B cell (primary cell): ENCODE measurements around the gene AGAP1. TPM values are rescaled to one million over a fixed set of nuclear protein-coding genes. Genes with fewer than 3 reads are reported as not detected.

Experiments used
- ATAC-seq: fragments of 200-7000 bp; cut with Tn5 transposase; one replicate; pipeline ENCODE4 v1.10.0; 2021; ENCODE audit warnings: low read depth, mild to moderate bottlenecking, moderate number of reproducible peaks, moderate library complexity
- CTCF ChIA-PET: fragments of 350-600 bp; sonication (Branson Sonifier 250); formaldehyde crosslinking; loops from one replicate; lab custom pipeline; 2021; ENCODE audit warnings: antibody characterized with exemption, inconsistent platforms; lab: Charles Lee
- POLR2A ChIA-PET: fragments of 350-600 bp; sonication (Branson Sonifier 250); formaldehyde crosslinking; loops from one replicate; lab custom pipeline; 2021; ENCODE audit warnings: antibody characterized with exemption; lab: Charles Lee
- DNase-seq: peaks from one replicate; pipeline ENCODE4 v3.0.0; 2013
- H2AFZ ChIP-seq: 2 replicates; pipeline ENCODE4 v1.6.1; 2012; ENCODE audit warnings: mild to moderate bottlenecking, low read depth, low read length; ENCODE audit not compliant: insufficient read depth, poor library complexity, severe bottlenecking
- H3K27ac ChIP-seq, 2 donors: 1 replicate in 1 of 2; 2 replicates in 1 of 2; pipeline ENCODE4 v1.5.1; 2012 to 2013; ENCODE audit warnings: low read length in 2 of 2, mild to moderate bottlenecking in 2 of 2, moderate library complexity in 1 of 2
- H3K27me3 ChIP-seq, 4 experiments: fragments of 200-600 bp in 1 of 4; sonication (generic) in 1 of 4; replicated peaks in 1 of 4; 1 replicate in 2 of 4; 2 replicates in 2 of 4; pipeline versions ENCODE4 v1.6.1 to v1.7.0; 2013 to 2016; ENCODE audit warnings: low read length in 3 of 4, mild to moderate bottlenecking in 2 of 4, mixed read lengths in 1 of 4, moderate library complexity in 1 of 4; ENCODE audit not compliant: insufficient read depth in 4 of 4, control insufficient read depth in 3 of 4; ENCODE audit errors: control extremely low read depth in 1 of 4
- H3K36me3 ChIP-seq, 2 experiments: replicated peaks in 1 of 2; 1 replicate in 1 of 2; 2 replicates in 1 of 2; pipeline versions ENCODE4 v1.6.1 to v1.7.1; 2013; ENCODE audit warnings: low read length in 1 of 2; ENCODE audit not compliant: insufficient read depth in 2 of 2, control insufficient read depth in 1 of 2; ENCODE audit errors: control extremely low read depth in 1 of 2, extremely low read depth in 1 of 2
- H3K4me1 ChIP-seq, 2 donors: fragments of 200-600 bp in 1 of 2; sonication (generic) in 1 of 2; 1 replicate in 1 of 2; 2 replicates in 1 of 2; pipeline versions ENCODE4 v1.5.1 to v1.6.1; 2013 to 2017; ENCODE audit warnings: low read length in 2 of 2; ENCODE audit not compliant: control insufficient read depth in 2 of 2, insufficient read depth in 2 of 2
- H3K4me2 ChIP-seq: replicated peaks from 2 replicates; pipeline ENCODE3; 2012; ENCODE audit warnings: mild to moderate bottlenecking, low read depth, low read length; ENCODE audit not compliant: poor library complexity, severe bottlenecking
- H3K4me3 ChIP-seq, 5 experiments: fragments of 200-600 bp in 1 of 5; sonication (generic) in 1 of 5; 1 replicate in 3 of 5; 2 replicates in 2 of 5; pipeline versions ENCODE4 v1.5.1 to v1.7.0; 2011 to 2016; ENCODE audit warnings: low read length in 4 of 5, mild to moderate bottlenecking in 4 of 5, low read depth in 2 of 5, control low read depth in 1 of 5, moderate library complexity in 1 of 5; ENCODE audit not compliant: insufficient read depth in 1 of 5; ENCODE audit errors: control extremely low read depth in 1 of 5, extremely low read depth in 1 of 5
- H3K79me2 ChIP-seq: fragments of 200-600 bp; sonication (generic); one replicate; pipeline ENCODE4 v1.6.0; 2016; ENCODE audit warnings: low read length; ENCODE audit not compliant: control insufficient read depth, insufficient read depth
- H3K9ac ChIP-seq: fragments of 200-600 bp; sonication (generic); 2 replicates; pipeline ENCODE4 v1.6.1; 2017; ENCODE audit warnings: mild to moderate bottlenecking, low read length, moderate library complexity
- H3K9me3 ChIP-seq, 3 donors: one replicate each; pipeline versions ENCODE4 v1.6.1 to v1.7.1; 2013; ENCODE audit warnings: low read length in 2 of 3; ENCODE audit not compliant: control insufficient read depth in 2 of 3, insufficient read depth in 1 of 3; ENCODE audit errors: control extremely low read depth in 1 of 3
- H4K20me1 ChIP-seq: 2 replicates; pipeline ENCODE4 v1.6.0; 2012; ENCODE audit warnings: mild to moderate bottlenecking, low read length; ENCODE audit not compliant: insufficient read depth, control insufficient read depth, poor library complexity, severe bottlenecking
- H3K27ac Mint-ChIP-seq: one replicate; pipeline ENCODE4 v1.8.0; 2021; ENCODE audit warnings: mixed read lengths
- H3K27me3 Mint-ChIP-seq: one replicate; pipeline ENCODE4 v1.8.0; 2021; ENCODE audit warnings: mixed read lengths
- H3K4me1 Mint-ChIP-seq: one replicate; pipeline ENCODE4 v1.8.0; 2021; ENCODE audit warnings: mixed read lengths
- H3K4me3 Mint-ChIP-seq: one replicate; pipeline ENCODE4 v1.8.0; 2021; ENCODE audit warnings: mixed read lengths
- H3K9me3 Mint-ChIP-seq: one replicate; pipeline ENCODE4 v1.8.0; 2022; ENCODE audit warnings: mixed read lengths; ENCODE audit not compliant: insufficient read depth
- CTCF ChIP-seq: fragments of 200-600 bp; IDR thresholded peaks from one replicate; pipeline ENCODE4 v1.8.0; 2022; ENCODE audit warnings: antibody characterized with exemption, mild to moderate bottlenecking
- EZH2 ChIP-seq: IDR thresholded peaks from 2 replicates; pipeline ENCODE4 v1.6.1; 2012; ENCODE audit warnings: borderline replicate concordance, low read depth, mild to moderate bottlenecking, moderate library complexity, low read length; ENCODE audit not compliant: insufficient read depth, poor library complexity, severe bottlenecking
- WGBS: methylation state at CpG from one replicate; pipeline ENCODE4 v1.1.5; 2013; ENCODE audit warnings: missing lambda C conversion rate; ENCODE audit not compliant: insufficient coverage; 5-methylcytosine and 5-hydroxymethylcytosine counted together
- intact Hi-C: fragments of 100-400 bp; cut with micrococcal nuclease; formaldehyde crosslinking; loops from one replicate; pipeline ENCODE4 v1.10.0; 2022
- polyA plus RNA-seq: library from polyadenylated mRNA; depleted of rRNA; stranded (reverse); fragments of >200 nt; gene quantifications from 2 replicates; pipeline ENCODE4 v1.2.3, GENCODE V29; 2012
- total RNA-seq, 2 donors: library from RNA; stranded (reverse); fragments of 120-200 nt in 1 of 2; gene quantifications; 1 replicate in 1 of 2; 2 replicates in 1 of 2; pipeline versions ENCODE4 v1.2.3 to v1.2.4, GENCODE V29; 2013 to 2022

AGAP1 gene
- total and polyA plus RNA-seq, 2 donors (not counting 1 experiment from before 2014, with no cell fraction given) = 0.01 TPM; not detected in 1

DNA sequence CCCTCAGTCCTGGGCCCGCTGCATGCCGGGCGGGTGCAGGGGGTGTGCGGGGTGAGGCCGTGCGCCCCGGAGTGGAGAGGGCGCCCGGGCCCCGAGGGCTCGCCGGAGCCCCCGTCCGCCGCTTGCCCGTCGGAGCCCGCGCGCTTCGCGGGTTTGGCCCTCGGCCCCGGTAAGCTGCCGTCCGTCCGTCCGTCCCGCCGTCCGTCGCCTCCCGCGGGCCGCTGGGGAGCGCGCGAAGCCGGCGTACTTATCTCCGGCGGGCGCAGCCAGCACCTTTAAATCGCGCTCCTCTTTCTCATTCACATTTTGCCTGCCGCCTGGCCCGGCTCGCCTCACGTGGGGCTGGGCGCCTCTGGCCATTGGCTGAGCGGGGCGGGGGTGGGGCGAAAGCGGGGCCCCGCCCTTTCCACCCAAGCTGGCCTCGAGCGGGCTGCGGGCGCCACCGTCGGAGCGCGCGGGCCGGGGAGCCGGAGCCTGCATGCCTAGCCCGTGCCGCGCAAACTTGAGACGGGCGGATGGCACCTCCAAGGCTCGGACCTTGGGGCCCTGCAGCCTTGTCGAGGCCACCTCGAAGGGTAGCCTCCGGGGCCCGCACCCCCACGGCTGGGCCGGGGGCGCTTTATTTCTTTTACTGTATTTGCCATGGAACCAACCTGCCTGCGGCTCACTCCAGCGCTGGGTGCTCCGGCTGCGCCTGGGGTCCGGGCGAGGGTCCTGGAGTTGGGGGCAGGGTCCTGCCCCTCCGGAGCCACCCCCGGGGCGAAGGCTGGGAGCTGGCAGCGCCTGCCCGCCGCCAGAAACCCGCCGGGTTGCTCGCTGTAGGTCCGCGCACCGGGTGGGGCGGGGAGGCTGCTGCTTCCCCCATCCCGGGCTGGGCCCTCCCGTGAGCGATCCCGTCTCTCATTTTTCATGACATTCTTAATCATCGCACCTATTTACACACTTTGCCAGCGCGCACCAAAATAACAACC lies 674.6 kb downstream of the AGAP1 start, which contains the start of gene GBX2:
Gene GBX2 (minus strand): TSS at position 277 of the 971 bp plus-strand sequence. CDS start 415 bp downstream, outside the sequence.
- Histone ChIP-seq H3K4me1 (peaks cover 0 to 12% of the 10 kb centered on the region in 2 donors), H3K27ac (no peak within 1 kb of the TSS), H3K4me2 (peak within 1 kb of the TSS; percentile 37), H3K27me3 (peaks cover 0 to 77% (median 40%) of the 10 kb centered on the region in 4 experiments), H2AFZ (no peak within 1 kb of the TSS), H4K20me1 (no peaks in the 10 kb centered on the region), H3K9me3 (peaks cover 0 to 30% (median 0%) of the 10 kb centered on the region in 3 donors), H3K4me3 (no peak within 1 kb of the TSS), H3K36me3 (no peaks in the 10 kb centered on the region), H3K79me2 (no peaks in the 10 kb centered on the region), H3K9ac (no peak within 1 kb of the TSS)
- DNase-seq (no peak), ATAC-seq (no peak)
- WGBS = 16% methylated on average over 100 of the region's 105 CpGs
- peaks cover 10% of the 10 kb centered on the region for H3K4me1 Mint-ChIP-seq
- TF ChIP-seq EZH2 (no peak), CTCF (no peak)
- no peaks in the 10 kb centered on the region for H3K9me3 Mint-ChIP-seq
- ChIA-PET CTCF (no interaction called here), POLR2A (no interaction called here)
- no peak within 1 kb of the TSS for H3K4me3 Mint-ChIP-seq
- H3K27ac Mint-ChIP-seq = no peak within 1 kb of the TSS
- intact Hi-C loops = no loop called here
- H3K27me3 Mint-ChIP-seq = peaks cover 55% of the 10 kb centered on the region

- no peak for ATAC-seq
- Histone ChIP-seq H3K79me2 (no peaks in the 10 kb centered on the region), H3K4me1 (peaks cover 0 to 12% of the 10 kb centered on the region in 2 donors), H3K27ac (no peak overlapping the region), H3K9me3 (peaks cover 0 to 34% (median 0%) of the 10 kb centered on the region in 3 donors), H3K36me3 (no peaks in the 10 kb centered on the region), H3K9ac (no peak overlapping the region), H2AFZ (no peak overlapping the region), H3K4me3 (no peak overlapping the region), H3K27me3 (peaks cover 0 to 79% (median 45%) of the 10 kb centered on the region in 4 experiments), H4K20me1 (no peaks in the 10 kb centered on the region), H3K4me2 (no peak overlapping the region)
- Mint-ChIP-seq H3K4me3 (no peak overlapping the region), H3K27ac (no peak overlapping the region), H3K9me3 (no peaks in the 10 kb centered on the region), H3K4me1 (peaks cover 10% of the 10 kb centered on the region), H3K27me3 (peaks cover 61% of the 10 kb centered on the region)
- ChIA-PET POLR2A (no interaction called here), CTCF (no interaction called here)
- TF ChIP-seq EZH2 = no peak
- TF ChIP-seq CTCF = no peak
- intact Hi-C loops = no loop called here
- DNase-seq = no peak
- 20% methylated on average over 25 of the region's 36 CpGs for WGBS
These were observed 675.4 kb downstream of the AGAP1 start for GRCh38 chr2:236169151-236169721.
